ENCODE results near the gene FBXO3.

The FBXO3 gene

DNA sequence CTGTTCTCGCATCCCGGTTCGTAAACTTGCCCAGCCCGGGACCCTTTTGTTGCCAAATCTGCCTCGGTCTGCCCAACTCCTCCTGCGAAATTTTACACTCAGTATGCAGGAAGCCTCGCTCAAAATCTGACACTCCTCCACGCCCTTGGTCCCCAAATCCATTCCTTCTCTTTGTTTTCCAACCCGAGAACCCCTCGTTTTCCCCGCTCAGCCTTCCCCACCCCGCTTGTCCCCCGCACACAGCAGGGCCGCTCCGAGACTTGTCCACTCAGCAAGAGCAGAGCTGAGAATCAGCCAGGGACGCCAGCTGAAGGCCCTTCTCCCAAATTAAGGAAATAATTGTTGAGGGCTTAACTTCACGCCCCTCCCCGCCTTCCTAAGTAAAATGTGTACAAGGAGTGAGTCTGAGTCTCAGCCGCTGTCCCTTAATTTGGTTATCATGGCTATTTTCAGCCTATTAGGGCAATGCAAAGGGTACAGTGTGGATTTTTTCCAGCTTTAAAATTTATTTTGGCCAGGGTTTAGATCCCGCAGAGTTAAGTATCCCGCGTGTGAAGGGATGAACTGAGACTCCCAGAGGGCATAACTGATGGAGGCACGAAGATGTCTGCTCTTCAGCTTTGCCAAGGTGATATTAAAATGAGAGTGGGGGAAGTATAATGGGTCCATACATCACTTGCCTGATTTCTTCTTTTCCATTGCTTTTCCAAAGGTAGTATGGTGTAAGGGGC lies 581 bp upstream of the FBXO3 start:
- peak overlapping the region; percentile 96 for H3K4me3 ChIP-seq (ENCODE audit: low read depth, low read length)
- no peak for DNase-seq (ENCODE audit: low read depth)

DNA sequence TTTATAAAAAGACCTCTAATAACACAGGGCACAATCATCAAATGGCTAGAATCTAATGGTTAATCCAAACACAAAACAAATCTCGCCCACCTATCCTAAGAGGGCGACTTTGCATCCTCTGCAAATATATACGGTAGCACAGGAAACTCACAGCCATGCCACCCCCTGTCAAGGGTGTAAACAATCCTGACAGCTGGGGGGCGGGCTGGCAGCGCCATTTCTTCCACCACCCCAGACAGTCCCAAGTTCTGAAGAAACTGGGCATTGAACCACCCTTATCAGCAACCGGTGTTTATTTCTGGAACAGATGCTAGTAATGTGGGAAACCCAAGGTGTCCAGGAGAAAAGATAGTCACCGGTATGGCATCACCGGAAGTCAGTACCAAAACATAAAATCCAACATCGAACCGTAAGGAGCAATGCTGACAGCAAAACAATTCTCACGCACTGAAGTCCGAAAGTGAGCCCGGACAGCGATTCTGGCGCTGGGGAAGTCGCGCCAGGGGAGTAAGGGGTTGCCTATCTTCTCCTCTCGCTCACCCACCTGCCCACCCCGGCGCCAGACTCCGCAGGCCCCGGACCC lies 825 bp downstream of the FBXO3 start:
- H3K4me3 ChIP-seq (ENCODE audit: low read depth, low read length) = peak overlapping the region; percentile 96
- no peak for DNase-seq (ENCODE audit: low read depth)

DNA sequence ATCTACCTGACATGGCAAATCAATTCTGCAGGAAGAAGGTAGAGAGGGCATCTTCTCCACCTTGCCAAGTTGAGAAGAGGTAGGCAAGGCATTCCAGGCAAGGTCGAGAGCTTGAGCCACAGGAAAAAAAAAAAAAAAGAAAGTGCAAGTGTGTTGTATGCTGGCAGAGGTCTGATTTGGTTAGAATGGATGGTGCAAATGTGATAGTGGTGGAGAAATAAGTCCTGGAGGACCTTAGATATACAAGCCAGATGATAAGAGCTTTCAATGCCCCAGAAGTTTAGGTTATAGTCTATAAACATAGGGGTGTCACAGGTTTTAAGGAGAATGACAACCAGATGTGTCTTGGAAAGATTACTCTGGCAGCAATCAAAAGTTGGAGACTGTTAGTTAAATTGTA lies 1.4 kb downstream of the FBXO3 start:
- no peak for DNase-seq (ENCODE audit: low read depth)
- H3K4me3 ChIP-seq (ENCODE audit: low read depth, low read length) = no peak overlapping the region

DNA sequence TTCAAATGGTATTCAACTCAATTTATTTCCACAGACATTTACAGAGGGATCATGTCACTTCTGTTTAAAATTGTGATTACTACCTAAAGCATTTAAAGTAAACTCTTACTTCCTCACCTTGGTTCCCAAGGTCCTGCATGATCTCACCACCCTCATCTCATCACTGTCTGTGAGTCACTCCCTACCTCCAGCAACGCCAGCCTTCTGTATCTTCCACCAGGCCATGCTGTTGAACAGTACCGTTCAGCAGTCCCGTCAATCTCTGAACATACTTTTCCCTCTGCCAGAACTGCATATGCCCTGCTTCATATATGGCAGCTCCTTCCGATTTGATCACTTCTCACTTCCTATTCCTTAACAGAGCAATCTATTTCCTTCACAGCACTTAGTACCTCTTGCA lies 2.0 kb downstream of the FBXO3 start:
- DNase-seq (ENCODE audit: low read depth) = no peak
- H3K4me3 ChIP-seq (ENCODE audit: low read depth, low read length) = no peak overlapping the region

DNA sequence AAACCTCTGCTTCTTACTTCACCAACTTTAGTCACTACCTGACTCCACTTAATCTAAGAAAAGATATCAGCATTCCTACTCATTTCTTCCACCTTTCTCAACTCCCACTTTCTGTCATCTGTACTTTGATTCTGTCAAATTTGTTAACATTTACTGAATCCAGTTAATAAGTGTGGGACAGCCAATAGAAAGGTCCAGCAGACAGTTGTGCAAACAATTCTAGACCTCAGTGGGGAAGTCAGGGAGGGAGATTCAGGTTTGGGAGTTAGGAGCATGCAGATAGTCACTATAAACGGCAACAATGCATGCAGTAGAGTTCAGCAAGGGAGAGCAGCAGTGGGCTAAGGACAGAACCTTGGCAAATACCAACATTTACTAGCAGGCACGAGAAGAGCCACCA lies 4.1 kb downstream of the FBXO3 start:
- no peak for DNase-seq (ENCODE audit: low read depth)
- no peak overlapping the region for H3K4me3 ChIP-seq (ENCODE audit: low read depth, low read length)

- no peak overlapping the region for H3K4me3 ChIP-seq (ENCODE audit: low read depth, low read length)
- no peak for DNase-seq (ENCODE audit: low read depth)
Measured at GRCh38 chr11:33769542-33769941, 4.8 kb downstream of the FBXO3 start.

- no peak for DNase-seq (ENCODE audit: low read depth)
- no peak overlapping the region for H3K4me3 ChIP-seq (ENCODE audit: low read depth, low read length)
Measured at GRCh38 chr11:33767624-33768023, 6.7 kb downstream of the FBXO3 start.

GRCh38 chr11:33766085-33766484 lies 8.2 kb downstream of the FBXO3 start:
- DNase-seq (ENCODE audit: low read depth) = no peak
- H3K4me3 ChIP-seq (ENCODE audit: low read depth, low read length) = no peak overlapping the region

GRCh38 chr11:33761471-33761870 lies 12.8 kb downstream of the FBXO3 start:
- H3K4me3 ChIP-seq (ENCODE audit: low read depth, low read length) = no peak overlapping the region
- DNase-seq (ENCODE audit: low read depth) = no peak

- DNase-seq (ENCODE audit: low read depth) = peak; percentile 58
- no peak overlapping the region for H3K4me3 ChIP-seq (ENCODE audit: low read depth, low read length)
Measured at GRCh38 chr11:33753304-33753967, 20.9 kb downstream of the FBXO3 start.

GRCh38 chr11:33751878-33752277 lies 22.4 kb downstream of the FBXO3 start:
- no peak for DNase-seq (ENCODE audit: low read depth)
- no peak overlapping the region for H3K4me3 ChIP-seq (ENCODE audit: low read depth, low read length)

- no peak overlapping the region for H3K4me3 ChIP-seq (ENCODE audit: low read depth, low read length)
- DNase-seq (ENCODE audit: low read depth) = no peak
Measured at GRCh38 chr11:33747979-33748378, 26.3 kb downstream of the FBXO3 start.

GRCh38 chr11:33743291-33743690 lies 31.0 kb downstream of the FBXO3 start:
- no peak for DNase-seq (ENCODE audit: low read depth)
- H3K4me3 ChIP-seq (ENCODE audit: low read depth, low read length) = no peak overlapping the region

- H3K4me3 ChIP-seq (ENCODE audit: low read depth, low read length) = no peak overlapping the region
- no peak for DNase-seq (ENCODE audit: low read depth)
Measured at GRCh38 chr11:33742249-33742851, 32.0 kb downstream of the FBXO3 start.

GRCh38 chr11:33741806-33742205 lies 32.5 kb downstream of the FBXO3 start:
- no peak for DNase-seq (ENCODE audit: low read depth)
- H3K4me3 ChIP-seq (ENCODE audit: low read depth, low read length) = no peak overlapping the region

DNA sequence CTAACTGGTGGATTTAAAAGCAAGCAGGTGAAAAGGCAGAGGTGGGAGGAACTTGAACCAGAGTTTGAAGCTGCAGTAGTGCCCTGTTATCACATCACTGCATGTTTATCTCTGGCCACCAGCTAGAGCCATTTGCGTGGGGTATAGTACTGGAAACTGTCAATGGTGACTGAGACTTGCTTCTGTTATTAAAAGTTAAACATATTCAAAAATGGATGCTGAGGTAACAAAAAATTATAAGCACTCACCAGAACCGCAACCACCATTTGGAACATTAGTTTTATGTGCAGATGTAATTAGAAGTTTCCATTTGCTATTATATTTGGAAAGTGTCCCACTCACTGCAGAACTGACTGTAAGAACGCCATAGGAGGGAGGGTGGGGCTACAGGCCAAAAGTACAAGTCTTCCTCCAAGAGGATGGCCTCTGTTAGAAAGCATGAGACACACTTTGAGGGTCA lies 36.9 kb downstream of the FBXO3 start:
- H3K4me3 ChIP-seq (ENCODE audit: low read depth, low read length) = no peak overlapping the region
- DNase-seq (ENCODE audit: low read depth) = no peak

DNA sequence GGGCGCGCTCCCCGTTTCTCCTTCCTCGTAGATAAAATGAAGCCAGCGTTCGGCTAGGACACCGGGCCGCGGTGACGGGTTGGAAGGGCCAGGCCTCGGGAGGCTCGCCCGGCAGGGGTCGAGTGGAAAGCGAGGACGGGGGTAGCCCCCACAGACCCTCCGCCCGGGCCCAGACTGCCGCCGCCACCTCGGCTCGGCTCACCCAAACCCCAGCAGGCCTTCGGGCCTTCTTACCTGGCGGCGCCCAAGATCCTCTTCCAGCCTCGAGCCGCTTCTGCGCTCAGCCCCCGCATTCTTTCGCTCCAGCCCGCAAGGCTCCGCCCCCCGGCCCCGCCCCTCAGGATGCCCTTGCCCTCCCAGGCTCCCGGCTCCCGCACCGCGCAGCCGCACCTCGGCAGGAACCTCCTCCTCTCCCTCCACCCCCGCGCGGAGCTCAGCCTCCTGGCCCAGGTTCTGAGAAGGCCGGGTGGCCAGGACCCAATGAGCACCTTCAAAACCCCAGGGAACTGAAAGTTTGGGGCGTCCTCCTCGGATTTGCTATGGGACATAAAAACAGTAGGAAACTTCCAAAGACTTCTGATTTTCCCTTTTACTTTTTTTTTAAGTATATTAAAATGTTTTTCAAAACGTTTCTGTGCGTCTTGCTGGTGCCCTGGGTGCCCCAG lies 38.0 kb downstream of the FBXO3 start, which contains the start of gene CD59:
Gene CD59, minus strand, starts transcription at position 276 of the 665 bp plus-strand sequence. CDS start 13,978 bp downstream, outside the sequence.
- H3K4me3 ChIP-seq (ENCODE audit: low read depth, low read length) = peak within 1 kb of the TSS; percentile 87
- peak; percentile 66 for DNase-seq (ENCODE audit: low read depth)

GRCh38 chr11:33735271-33736147 lies 38.8 kb downstream of the FBXO3 start:
- DNase-seq (ENCODE audit: low read depth) = no peak
- H3K4me3 ChIP-seq (ENCODE audit: low read depth, low read length) = peak overlapping the region; percentile 87

Data from skeletal muscle cell (primary cell).